IMR-90 (cell line): ENCODE measurements around the gene TRIM24.

ENCODE experiments used
- MAFK ChIP-seq: IDR thresholded peaks from 2 replicates; pipeline ENCODE4 v1.6.1; 2012; ENCODE audit warnings: low read depth, low read length, improper control_type of control experiment
- POLR2A ChIP-seq: IDR thresholded peaks from 2 replicates; pipeline ENCODE4 v1.6.1; 2012; ENCODE audit warnings: mild to moderate bottlenecking, low read depth, low read length
- TF ChIP-seq, protein P1 (sequence below): fragments of 150-350 bp; IDR thresholded peaks from 2 replicates; pipeline ENCODE4 v1.6.1; 2017; ENCODE audit warnings: mild to moderate bottlenecking, antibody characterized with exemption, low read length, low read depth
- TF ChIP-seq, protein P2 (sequence below): conservative IDR thresholded peaks from 2 replicates; pipeline ENCODE4 v1.5.1; 2012; ENCODE audit warnings: mild to moderate bottlenecking, low read depth, low read length, improper control_type of control experiment

DNA sequence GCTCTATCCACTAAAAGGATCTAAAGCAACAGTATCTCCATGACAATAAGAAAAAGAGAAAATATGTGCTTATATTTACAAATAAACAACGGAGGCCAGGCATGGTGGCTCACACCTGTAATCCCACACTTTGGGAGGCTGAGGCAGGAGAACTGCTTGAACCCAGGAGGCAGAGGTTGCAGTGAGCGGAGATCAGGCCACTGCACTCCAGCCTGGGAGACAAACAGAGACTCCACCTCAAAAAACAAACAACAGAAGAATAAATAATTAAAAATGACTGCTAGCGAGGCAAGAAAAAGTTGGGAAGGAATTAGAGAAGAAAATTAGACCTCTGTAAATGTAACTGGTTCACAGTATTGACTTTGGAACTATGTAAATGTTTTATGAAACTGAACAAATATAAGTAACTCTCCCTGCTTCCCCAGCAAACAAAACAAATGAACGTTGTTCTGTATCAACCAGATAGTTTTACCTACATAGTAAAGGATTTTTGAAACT is 17.1 kb downstream of the TRIM24 start:
- TF ChIP-seq, protein P1, sequence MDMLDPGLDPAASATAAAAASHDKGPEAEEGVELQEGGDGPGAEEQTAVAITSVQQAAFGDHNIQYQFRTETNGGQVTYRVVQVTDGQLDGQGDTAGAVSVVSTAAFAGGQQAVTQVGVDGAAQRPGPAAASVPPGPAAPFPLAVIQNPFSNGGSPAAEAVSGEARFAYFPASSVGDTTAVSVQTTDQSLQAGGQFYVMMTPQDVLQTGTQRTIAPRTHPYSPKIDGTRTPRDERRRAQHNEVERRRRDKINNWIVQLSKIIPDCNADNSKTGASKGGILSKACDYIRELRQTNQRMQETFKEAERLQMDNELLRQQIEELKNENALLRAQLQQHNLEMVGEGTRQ = no peak
- TF ChIP-seq, protein P2, sequence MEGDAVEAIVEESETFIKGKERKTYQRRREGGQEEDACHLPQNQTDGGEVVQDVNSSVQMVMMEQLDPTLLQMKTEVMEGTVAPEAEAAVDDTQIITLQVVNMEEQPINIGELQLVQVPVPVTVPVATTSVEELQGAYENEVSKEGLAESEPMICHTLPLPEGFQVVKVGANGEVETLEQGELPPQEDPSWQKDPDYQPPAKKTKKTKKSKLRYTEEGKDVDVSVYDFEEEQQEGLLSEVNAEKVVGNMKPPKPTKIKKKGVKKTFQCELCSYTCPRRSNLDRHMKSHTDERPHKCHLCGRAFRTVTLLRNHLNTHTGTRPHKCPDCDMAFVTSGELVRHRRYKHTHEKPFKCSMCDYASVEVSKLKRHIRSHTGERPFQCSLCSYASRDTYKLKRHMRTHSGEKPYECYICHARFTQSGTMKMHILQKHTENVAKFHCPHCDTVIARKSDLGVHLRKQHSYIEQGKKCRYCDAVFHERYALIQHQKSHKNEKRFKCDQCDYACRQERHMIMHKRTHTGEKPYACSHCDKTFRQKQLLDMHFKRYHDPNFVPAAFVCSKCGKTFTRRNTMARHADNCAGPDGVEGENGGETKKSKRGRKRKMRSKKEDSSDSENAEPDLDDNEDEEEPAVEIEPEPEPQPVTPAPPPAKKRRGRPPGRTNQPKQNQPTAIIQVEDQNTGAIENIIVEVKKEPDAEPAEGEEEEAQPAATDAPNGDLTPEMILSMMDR = no peak
- TF ChIP-seq MAFK (no peak), POLR2A (no peak)
